Stimulated activated CD4-positive, alpha-beta T cell treated with anti-CD3 and anti-CD28 coated beads, Interleukin-4, amount 100 ng/mL, for 1 hour (primary cell): Measurements from ENCODE around the gene DNAH2.
"Not testable (repeated sequence)": the region's sequence is repeated elsewhere in the genome, so short reads cannot be mapped to it uniquely, and the experiment has no call there.

Experiments
- DNase-seq: peaks from one replicate; pipeline ENCODE4 v3.0.0-alpha.2; 2020

Gene DNAH2

GRCh38 chr17:7780736-7781135 lies 63.2 kb downstream of the DNAH2 start:
- no peak for DNase-seq

- DNase-seq = no peak
Measured at GRCh38 chr17:7781429-7781828, 63.9 kb downstream of the DNAH2 start.

- no peak for DNase-seq
Measured at GRCh38 chr17:7782240-7782639, 64.7 kb downstream of the DNAH2 start.

GRCh38 chr17:7786866-7787265 lies 69.3 kb downstream of the DNAH2 start:
- no peak for DNase-seq

- no peak for DNase-seq
Measured at GRCh38 chr17:7789131-7789530, 71.6 kb downstream of the DNAH2 start.

- DNase-seq = no peak
Measured at GRCh38 chr17:7790150-7790549, 72.6 kb downstream of the DNAH2 start.

- no peak for DNase-seq
Measured at GRCh38 chr17:7792611-7793010, 75.1 kb downstream of the DNAH2 start.

- no peak for DNase-seq
Measured at GRCh38 chr17:7794075-7794663, 76.6 kb downstream of the DNAH2 start.

- DNase-seq = no peak
Measured at GRCh38 chr17:7797976-7798375, 80.4 kb downstream of the DNAH2 start.

- no peak for DNase-seq
Measured at GRCh38 chr17:7798839-7799238, 81.3 kb downstream of the DNAH2 start.

- no peak for DNase-seq
Measured at GRCh38 chr17:7803981-7804380, 86.4 kb downstream of the DNAH2 start.

GRCh38 chr17:7806587-7806986 lies 89.0 kb downstream of the DNAH2 start:
- no peak for DNase-seq

- DNase-seq = no peak
Measured at GRCh38 chr17:7807206-7807605, 89.7 kb downstream of the DNAH2 start.

- DNase-seq = no peak
Measured at GRCh38 chr17:7809086-7809790, 91.7 kb downstream of the DNAH2 start.

GRCh38 chr17:7809791-7810343 lies 92.3 kb downstream of the DNAH2 start:
- not testable (repeated sequence) for DNase-seq

GRCh38 chr17:7811251-7811650 lies 93.7 kb downstream of the DNAH2 start:
- no peak for DNase-seq

GRCh38 chr17:7814969-7815368 lies 97.4 kb downstream of the DNAH2 start:
- no peak for DNase-seq

- no peak for DNase-seq
Measured at GRCh38 chr17:7816926-7817642, 99.5 kb downstream of the DNAH2 start.

- DNase-seq = no peak
Measured at GRCh38 chr17:7817643-7817964, 100.1 kb downstream of the DNAH2 start.

- no peak for DNase-seq
Measured at GRCh38 chr17:7818026-7818425, 100.5 kb downstream of the DNAH2 start.

- no peak for DNase-seq
Measured at GRCh38 chr17:7818746-7819645, 101.5 kb downstream of the DNAH2 start.

GRCh38 chr17:7820231-7820630 lies 102.7 kb downstream of the DNAH2 start:
- no peak for DNase-seq

GRCh38 chr17:7822126-7822525 lies 104.6 kb downstream of the DNAH2 start:
- no peak for DNase-seq
